ENCODE data around the gene MYCN.

GRCh38 chr2:15894481-15895144 is 45.7 kb upstream of the MYCN start:
- TF ChIP-seq ZNF160 (CRISPR knock-in tag; IDR thresholded peaks at IDR 0.05), result no peak
- TF ChIP-seq ZNF616 (CRISPR knock-in tag; IDR thresholded peaks at IDR 0.05; ENCODE audit: low read depth), result no peak
- TF ChIP-seq SAP130 (CRISPR knock-in tag; IDR thresholded peaks at IDR 0.05; ENCODE audit: low read depth), result no peak
- TF ChIP-seq ZNF124 (CRISPR knock-in tag; IDR thresholded peaks at IDR 0.05), result no peak
- no peak for TF ChIP-seq CTCF (CRISPR knock-in tag; IDR thresholded peaks at IDR 0.05)
- TF ChIP-seq ZNF615 (CRISPR knock-in tag; IDR thresholded peaks at IDR 0.05; ENCODE audit: borderline replicate concordance), result no peak
- no peak for TF ChIP-seq GLI4 (CRISPR knock-in tag; IDR thresholded peaks at IDR 0.05; ENCODE audit: borderline replicate concordance)
- TF ChIP-seq SIN3A (IDR thresholded peaks at IDR 0.05; ENCODE audit: borderline replicate concordance, low read depth, low read length), result no peak

All from HepG2 (cell line).